Activated T-cell treated with anti-CD3 and anti-CD28 coated beads, Interleukin-2, amount 50 U/mL, for 1 hour (primary cell): ENCODE measurements around the gene NFIX.

Source experiments
- DNase-seq: peaks from one replicate; pipeline ENCODE4 v3.0.0-alpha.2; 2020

Gene NFIX

DNA sequence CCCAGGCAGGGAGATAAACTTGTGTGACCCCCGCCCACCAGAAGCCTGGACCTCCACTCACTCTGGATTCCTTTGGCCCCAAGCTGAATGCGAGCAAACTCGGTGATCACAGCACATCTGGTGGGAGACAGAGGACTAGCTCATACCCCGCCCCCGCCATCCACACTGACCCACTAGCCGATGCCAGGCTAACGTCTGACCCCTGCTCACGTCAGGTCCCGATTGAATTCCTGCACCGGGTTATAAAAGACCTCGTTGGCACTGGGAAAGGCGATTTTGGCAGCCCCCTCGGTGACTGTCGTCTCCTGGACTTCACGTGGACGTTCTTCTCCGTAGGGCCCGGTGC, 120.6 kb downstream of the NFIX start:
- DNase-seq: no peak

DNA sequence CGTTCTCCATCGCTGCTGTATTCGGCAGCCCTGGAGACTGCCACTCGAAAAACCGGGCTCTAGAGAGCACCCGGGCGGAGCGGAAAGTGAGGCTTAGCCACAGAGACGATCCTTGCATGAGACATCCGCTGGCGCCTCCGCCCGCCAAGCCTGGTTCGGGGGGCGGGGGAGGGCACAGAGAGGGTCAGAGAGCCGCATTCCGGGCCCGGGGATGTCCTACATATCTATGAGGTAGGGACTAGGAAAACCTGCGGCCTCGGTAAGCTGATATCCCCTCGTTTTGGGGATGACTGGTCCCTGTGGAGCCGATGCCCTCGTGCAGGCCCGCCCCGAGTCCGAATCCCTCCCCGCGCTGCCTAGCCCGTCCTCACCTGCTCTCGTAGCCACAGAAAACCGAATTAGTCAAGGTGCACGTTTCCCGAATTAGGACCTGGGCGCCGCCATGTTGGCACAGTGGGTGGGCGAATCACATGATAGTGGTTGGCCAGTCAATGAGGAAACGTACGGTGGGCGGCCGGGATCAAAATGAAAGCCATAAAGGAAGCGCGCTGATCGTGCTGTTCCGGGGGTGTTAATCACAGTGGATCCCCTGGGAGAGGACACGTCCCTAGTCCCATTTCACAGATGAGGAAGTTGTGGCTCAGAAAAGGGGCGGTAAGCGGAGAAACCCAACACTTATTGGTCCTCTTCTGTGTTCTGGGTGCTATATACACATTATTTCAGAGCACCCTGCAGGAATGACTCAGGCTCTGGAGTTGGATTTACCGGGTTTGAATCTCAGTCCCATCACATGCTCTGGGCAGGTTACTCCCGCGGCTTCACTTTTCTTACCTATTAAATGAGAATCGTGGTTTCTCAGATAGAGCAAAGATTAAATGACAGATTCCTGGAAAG, 121.3 kb downstream of the NFIX start, which contains the start of gene TRMT1:
TRMT1 (minus strand) TSS at position 459 of the 894 bp plus-strand sequence; CDS start at position 118, 341 bp downstream.
- DNase-seq: peak; percentile 81

- DNase-seq: no peak
Measured at GRCh38 chr19:13117176-13117771, 122.0 kb downstream of the NFIX start.

GRCh38 chr19:13117772-13118423, 122.6 kb downstream of the NFIX start, which contains the start of gene NACC1:
NACC1 (plus strand) TSS chr19:13118264; CDS start chr19:13135208, 16,944 bp downstream.
- DNase-seq: peak; percentile 93

DNA sequence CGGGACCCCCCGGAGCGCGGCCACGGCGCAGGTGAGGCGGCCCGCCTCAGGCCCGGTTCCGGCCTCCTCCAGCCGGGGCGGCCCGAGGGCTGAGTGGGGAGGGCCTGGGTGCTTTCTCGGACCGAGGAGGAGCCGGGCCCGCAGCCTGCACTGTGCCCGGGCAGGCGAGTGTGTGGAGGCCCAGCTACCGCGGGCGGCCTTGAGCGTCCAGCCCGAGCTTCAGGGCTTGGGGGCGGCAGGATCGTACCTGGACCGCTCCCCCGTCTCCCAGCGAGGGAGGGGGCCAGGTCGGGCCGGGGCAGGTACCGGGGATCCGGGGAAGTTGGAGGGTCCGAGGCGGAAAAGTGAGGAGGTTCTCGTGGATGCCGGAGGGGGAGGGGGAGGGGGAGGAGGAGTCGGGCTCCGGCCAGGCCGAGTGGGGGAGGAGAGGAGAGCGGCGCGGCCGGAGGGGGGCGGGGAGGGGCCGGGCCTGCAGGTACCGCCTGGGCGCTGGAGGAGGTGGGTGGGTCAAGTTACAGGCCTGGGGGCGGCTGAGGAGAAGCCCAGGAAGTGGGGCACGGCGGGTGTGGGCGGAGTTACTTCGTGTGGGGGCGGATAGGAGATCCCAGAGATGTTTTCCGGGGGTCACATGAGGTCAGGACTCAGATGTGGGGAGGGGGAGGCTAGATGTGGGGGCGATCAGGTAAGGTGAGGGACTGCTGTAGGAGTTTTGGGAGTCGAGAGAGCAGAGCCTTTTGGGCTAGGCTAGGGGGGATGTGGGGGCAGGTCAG, 123.3 kb downstream of the NFIX start:
- DNase-seq: no peak

GRCh38 chr19:13119627-13120026, 124.4 kb downstream of the NFIX start:
- no peak for DNase-seq

DNA sequence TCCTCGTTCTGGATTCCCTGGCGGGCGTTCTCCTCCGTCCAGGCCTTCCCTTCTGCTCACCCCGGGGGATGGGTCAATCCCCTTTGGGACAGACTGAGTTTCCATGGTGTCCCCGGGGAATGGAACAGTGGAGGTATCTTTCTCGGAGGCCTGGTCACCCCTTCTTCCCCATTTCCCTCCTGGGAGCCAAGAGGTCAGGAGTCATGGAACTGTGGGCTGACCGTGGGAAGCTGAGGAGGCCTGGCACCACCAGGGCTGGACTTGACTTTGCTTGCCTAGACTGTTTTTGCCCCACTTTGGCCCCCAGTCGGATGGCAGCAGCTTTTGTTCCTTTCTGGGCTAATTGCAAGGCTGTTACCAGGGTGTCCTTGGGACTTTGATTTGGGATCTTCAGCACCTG, 124.8 kb downstream of the NFIX start:
- no peak for DNase-seq

- no peak for DNase-seq
Measured at GRCh38 chr19:13120817-13121216, 125.5 kb downstream of the NFIX start.

GRCh38 chr19:13121551-13122274, 126.4 kb downstream of the NFIX start:
- DNase-seq: no peak

GRCh38 chr19:13122275-13122878, 127.1 kb downstream of the NFIX start:
- DNase-seq: no peak

DNA sequence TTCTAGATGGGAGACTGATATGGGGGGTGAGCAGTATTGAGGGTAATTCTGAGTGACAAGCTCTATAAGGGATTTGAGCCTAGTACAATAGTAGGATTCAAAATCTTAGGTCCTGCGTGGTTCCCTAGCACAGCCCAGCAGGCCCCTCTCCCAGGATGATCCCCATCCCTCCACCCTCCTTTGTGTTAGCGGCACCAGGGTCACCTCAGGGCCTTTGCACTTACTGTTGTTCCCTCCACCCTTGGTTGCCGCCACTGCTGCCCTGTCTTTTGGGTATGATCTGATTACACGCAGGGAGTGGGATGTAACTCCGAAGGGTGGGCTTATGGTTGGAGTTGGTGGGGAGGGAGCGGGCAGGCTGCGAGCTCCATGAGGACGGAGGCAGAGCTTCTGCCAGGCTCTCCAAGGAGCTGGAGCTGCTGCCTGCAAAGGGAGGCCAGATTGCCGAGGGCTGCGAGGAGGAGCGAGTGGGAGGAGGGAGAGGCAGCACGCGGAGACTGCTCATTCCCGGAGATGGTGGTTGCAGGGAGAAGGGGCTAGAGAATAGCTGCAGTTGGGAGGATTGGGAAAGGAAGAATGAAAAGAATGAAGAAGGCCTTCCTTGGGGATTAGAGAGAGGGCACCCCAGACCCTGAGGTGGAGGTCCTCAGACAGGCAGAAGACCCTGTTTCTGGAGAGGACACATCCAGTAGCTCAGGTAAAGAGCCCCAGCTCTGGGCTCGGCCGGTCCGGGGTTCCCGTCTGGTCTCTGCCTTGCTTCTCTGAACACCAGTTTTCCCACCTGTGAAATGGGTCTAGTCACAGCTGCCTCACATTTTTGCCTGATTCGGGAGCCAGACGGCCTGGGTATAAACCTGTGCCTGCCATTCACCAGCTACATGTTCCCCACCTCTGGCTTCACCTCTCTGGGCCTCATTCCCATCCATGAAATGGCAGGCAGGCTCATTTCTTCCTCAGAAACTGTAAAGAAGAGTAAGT, 128.0 kb downstream of the NFIX start:
- DNase-seq: no peak

- no peak for DNase-seq
Measured at GRCh38 chr19:13127051-13127450, 131.8 kb downstream of the NFIX start.

- DNase-seq: no peak
Measured at GRCh38 chr19:13127811-13128575, 132.7 kb downstream of the NFIX start.

- no peak for DNase-seq
Measured at GRCh38 chr19:13128583-13128982, 133.3 kb downstream of the NFIX start.

DNA sequence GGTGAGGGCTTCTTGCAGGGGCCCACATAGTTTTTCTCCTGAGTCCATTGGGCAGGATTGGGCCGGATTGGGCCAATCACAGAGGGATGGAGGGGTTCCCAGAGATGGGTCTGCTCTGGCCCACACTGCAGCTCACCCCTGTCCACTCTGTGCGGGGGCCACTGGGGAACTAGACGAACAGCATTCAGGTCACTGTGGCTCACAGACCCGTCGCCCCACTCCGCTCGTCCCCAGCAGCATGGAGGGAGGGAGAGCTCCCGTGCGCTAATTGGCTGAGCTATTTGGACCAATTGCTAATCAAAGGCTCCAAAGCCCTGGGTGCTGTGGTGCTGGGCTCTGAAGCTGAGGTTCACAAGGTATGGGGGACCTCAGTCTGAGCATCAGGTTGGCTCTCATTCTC, 134.1 kb downstream of the NFIX start:
- DNase-seq: no peak

DNA sequence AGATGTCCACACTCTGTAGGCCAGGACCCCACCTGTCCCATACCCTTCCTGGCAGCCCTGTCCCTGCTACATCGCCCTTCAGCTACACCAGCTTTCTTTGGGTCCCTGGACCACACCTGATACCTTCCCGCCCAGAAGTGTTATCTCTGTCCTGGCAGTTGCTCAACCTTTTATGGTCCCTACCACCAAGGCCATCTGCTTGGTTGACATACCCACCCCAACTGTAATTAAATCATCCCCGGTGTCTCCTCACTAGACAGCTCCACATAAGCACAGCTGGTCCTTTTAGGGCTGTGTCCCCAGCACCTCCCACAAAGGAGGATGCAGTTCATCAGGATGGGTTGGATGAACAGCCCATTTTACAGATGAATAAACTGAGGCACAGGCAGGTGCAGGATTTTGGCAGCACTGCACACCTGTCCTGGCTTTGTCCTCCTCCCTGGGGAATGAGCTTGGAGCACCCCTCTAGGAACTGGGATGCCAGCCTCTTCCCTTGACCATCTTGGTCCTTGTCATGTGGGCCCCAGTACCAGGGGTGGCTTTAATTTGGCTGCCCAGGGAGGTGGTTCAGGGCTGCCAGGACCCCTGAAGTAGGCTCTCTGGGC, 135.7 kb downstream of the NFIX start:
- DNase-seq: no peak

- DNase-seq: peak; percentile 40
Measured at GRCh38 chr19:13132471-13133180, 137.4 kb downstream of the NFIX start.

GRCh38 chr19:13133241-13133870, 138.1 kb downstream of the NFIX start:
- DNase-seq: no peak
